ENCODE results near the gene ADRA1B. TPM values are rescaled to one million over a fixed set of nuclear protein-coding genes. Genes with fewer than 3 reads are reported as not detected.

Gene ADRA1B
- total RNA-seq, 1 donor from 2014 or later, result 1.9 TPM

DNA sequence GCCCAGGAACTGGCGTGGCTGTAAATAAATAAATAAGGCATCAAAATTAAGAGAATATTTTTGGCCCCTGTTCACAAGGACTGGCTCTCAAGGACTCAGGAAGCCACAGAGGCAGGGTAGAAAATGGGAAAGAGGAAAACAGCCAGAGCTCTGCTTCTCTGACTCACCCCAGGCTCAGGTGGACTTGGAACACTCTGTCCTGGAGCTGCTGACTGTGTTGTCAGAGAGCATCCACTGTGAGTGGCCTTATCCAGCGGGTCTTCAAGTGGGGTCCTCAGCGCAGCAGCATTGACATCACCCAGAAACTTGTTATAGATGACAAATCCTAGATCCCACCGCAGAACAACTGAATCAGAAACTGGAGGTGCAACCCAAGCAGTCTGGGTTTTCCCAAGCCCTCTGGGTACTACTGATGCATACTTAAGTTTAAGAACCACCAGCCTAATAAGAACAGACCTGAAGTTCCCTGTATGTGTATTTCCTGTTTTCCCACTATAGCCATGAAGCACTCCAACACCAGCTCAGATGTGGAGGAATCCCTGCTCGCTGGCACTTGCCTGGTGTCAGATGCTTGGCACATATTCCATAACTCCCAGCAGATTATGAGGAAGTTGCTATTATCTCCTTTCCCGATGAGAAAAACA lies 20.5 kb downstream of the ADRA1B start:
- no peaks in the 10 kb centered on the region for H3K36me3 Mint-ChIP-seq (ENCODE audit: low read depth, unreplicated experiment)
- H2AFZ ChIP-seq (ENCODE audit: low read depth, low read length), result no peak overlapping the region
- H3K36me3 ChIP-seq (ENCODE audit: insufficient read depth, low read length), result no peaks in the 10 kb centered on the region
- H3K4me1 Mint-ChIP-seq (ENCODE audit: low read depth, unreplicated experiment), result peaks cover 1% of the 10 kb centered on the region
- no peak overlapping the region for H3K27ac Mint-ChIP-seq (ENCODE audit: unreplicated experiment)
- no peaks in the 10 kb centered on the region for H3K9me3 ChIP-seq (ENCODE audit: insufficient read depth, low read depth, low read length)
- no peak overlapping the region for H3K27ac ChIP-seq (ENCODE audit: low read depth, low read length)
- H3K27me3 Mint-ChIP-seq (ENCODE audit: low read depth, unreplicated experiment), result peaks cover 16% of the 10 kb centered on the region
- no peak overlapping the region for H3K4me2 ChIP-seq (ENCODE audit: low read length)
- H4K20me1 ChIP-seq (ENCODE audit: insufficient read depth, low read length), result no peaks in the 10 kb centered on the region
- FAIRE-seq (no peak), DNase-seq (ENCODE audit: low read depth) (no peak)
- no peaks in the 10 kb centered on the region for H3K79me2 ChIP-seq (ENCODE audit: insufficient read depth, low read length)
- TF ChIP-seq EZH2 (IDR thresholded peaks at IDR 0.05; ENCODE audit: insufficient read depth, low read length) (no peak), CTCF (IDR thresholded peaks at IDR 0.05; ENCODE audit: insufficient read depth, low read depth, low read length) (no peak)
- no peak overlapping the region for H3K4me3 Mint-ChIP-seq (ENCODE audit: unreplicated experiment)
- H3K9me3 Mint-ChIP-seq (ENCODE audit: unreplicated experiment), result peaks cover 2% of the 10 kb centered on the region
- no peaks in the 10 kb centered on the region for H3K4me1 ChIP-seq (ENCODE audit: insufficient read depth, low read length)
- H3K9ac ChIP-seq (ENCODE audit: low read length), result no peak overlapping the region
- no peaks in the 10 kb centered on the region for H3K27me3 ChIP-seq (ENCODE audit: insufficient read depth, low read length)
- no peak overlapping the region for H3K4me3 ChIP-seq (ENCODE audit: insufficient read depth, low read depth, low read length)

GRCh38 chr5:159937580-159937979 lies 21.3 kb downstream of the ADRA1B start:
- no peak overlapping the region for H3K4me3 Mint-ChIP-seq (ENCODE audit: unreplicated experiment)
- Histone ChIP-seq H3K9ac (ENCODE audit: low read length) (no peak overlapping the region), H4K20me1 (ENCODE audit: insufficient read depth, low read length) (no peaks in the 10 kb centered on the region), H2AFZ (ENCODE audit: low read depth, low read length) (no peak overlapping the region), H3K9me3 (ENCODE audit: insufficient read depth, low read depth, low read length) (no peaks in the 10 kb centered on the region), H3K79me2 (ENCODE audit: insufficient read depth, low read length) (no peaks in the 10 kb centered on the region), H3K27ac (ENCODE audit: low read depth, low read length) (no peak overlapping the region), H3K4me1 (ENCODE audit: insufficient read depth, low read length) (no peaks in the 10 kb centered on the region), H3K27me3 (ENCODE audit: insufficient read depth, low read length) (no peaks in the 10 kb centered on the region), H3K36me3 (ENCODE audit: insufficient read depth, low read length) (no peaks in the 10 kb centered on the region), H3K4me2 (ENCODE audit: low read length) (no peak overlapping the region), H3K4me3 (ENCODE audit: insufficient read depth, low read depth, low read length) (no peak overlapping the region)
- no peak for TF ChIP-seq CTCF (IDR thresholded peaks at IDR 0.05; ENCODE audit: insufficient read depth, low read depth, low read length)
- no peak for TF ChIP-seq EZH2 (IDR thresholded peaks at IDR 0.05; ENCODE audit: insufficient read depth, low read length)
- no peak overlapping the region for H3K27ac Mint-ChIP-seq (ENCODE audit: unreplicated experiment)
- peaks cover 16% of the 10 kb centered on the region for H3K27me3 Mint-ChIP-seq (ENCODE audit: low read depth, unreplicated experiment)
- no peaks in the 10 kb centered on the region for H3K36me3 Mint-ChIP-seq (ENCODE audit: low read depth, unreplicated experiment)
- FAIRE-seq (no peak), DNase-seq (ENCODE audit: low read depth) (no peak)
- H3K9me3 Mint-ChIP-seq (ENCODE audit: unreplicated experiment), result peaks cover 2% of the 10 kb centered on the region
- peaks cover 1% of the 10 kb centered on the region for H3K4me1 Mint-ChIP-seq (ENCODE audit: low read depth, unreplicated experiment)

- Histone ChIP-seq H3K27me3 (ENCODE audit: insufficient read depth, low read length) (no peaks in the 10 kb centered on the region), H3K4me1 (ENCODE audit: insufficient read depth, low read length) (no peaks in the 10 kb centered on the region), H3K36me3 (ENCODE audit: insufficient read depth, low read length) (no peaks in the 10 kb centered on the region), H3K9me3 (ENCODE audit: insufficient read depth, low read depth, low read length) (no peaks in the 10 kb centered on the region), H2AFZ (ENCODE audit: low read depth, low read length) (no peak overlapping the region), H3K4me2 (ENCODE audit: low read length) (no peak overlapping the region), H4K20me1 (ENCODE audit: insufficient read depth, low read length) (no peaks in the 10 kb centered on the region), H3K4me3 (ENCODE audit: insufficient read depth, low read depth, low read length) (no peak overlapping the region), H3K9ac (ENCODE audit: low read length) (no peak overlapping the region), H3K79me2 (ENCODE audit: insufficient read depth, low read length) (no peaks in the 10 kb centered on the region), H3K27ac (ENCODE audit: low read depth, low read length) (no peak overlapping the region)
- Mint-ChIP-seq H3K4me3 (ENCODE audit: unreplicated experiment) (no peak overlapping the region), H3K36me3 (ENCODE audit: low read depth, unreplicated experiment) (no peaks in the 10 kb centered on the region), H3K4me1 (ENCODE audit: low read depth, unreplicated experiment) (no peaks in the 10 kb centered on the region), H3K27ac (ENCODE audit: unreplicated experiment) (no peak overlapping the region), H3K27me3 (ENCODE audit: low read depth, unreplicated experiment) (peaks cover 16% of the 10 kb centered on the region), H3K9me3 (ENCODE audit: unreplicated experiment) (peaks cover 2% of the 10 kb centered on the region)
- TF ChIP-seq EZH2 (IDR thresholded peaks at IDR 0.05; ENCODE audit: insufficient read depth, low read length), result no peak
- no peak for TF ChIP-seq CTCF (IDR thresholded peaks at IDR 0.05; ENCODE audit: insufficient read depth, low read depth, low read length)
- no peak for DNase-seq (ENCODE audit: low read depth)
- no peak for FAIRE-seq
Measured at GRCh38 chr5:159943326-159943725, 27.0 kb downstream of the ADRA1B start.
